ENCODE measurements around the gene FAM89B. TPM values are rescaled to one million over a fixed set of nuclear protein-coding genes. Genes with fewer than 3 reads are reported as not detected.

FAM89B gene
- total RNA-seq, 1 donor from 2014 or later, result 62.4 TPM

DNA sequence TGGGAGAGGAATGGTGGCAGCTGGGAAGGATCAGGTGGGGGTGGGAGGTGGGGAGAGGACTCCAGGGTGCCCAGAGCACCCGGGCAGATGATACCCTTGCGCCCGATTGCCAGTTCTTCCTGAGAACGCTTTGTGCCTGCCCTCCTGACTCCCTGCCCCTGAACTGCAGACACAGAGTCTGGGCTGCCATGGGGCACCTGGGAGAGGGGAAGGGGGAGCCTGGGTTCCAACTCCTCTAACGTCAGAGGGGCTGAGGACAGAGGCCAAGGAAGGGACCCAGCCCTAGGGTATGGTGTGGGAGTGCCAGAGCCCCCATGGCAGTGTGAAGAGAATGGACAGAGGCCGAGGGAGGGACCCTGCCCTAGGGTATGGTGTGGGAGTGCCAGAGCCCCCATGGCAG, 24.2 kb downstream of the FAM89B start:
- H3K9me3 ChIP-seq, result no peaks in the 10 kb centered on the region
- intact Hi-C loops (cut with DNase I), result no loop called here
- DNase-seq (ENCODE audit: extremely low spot score in 2 of 2), result no peak
- no peak overlapping the region for H3K27ac ChIP-seq
- TF ChIP-seq POLR2A (IDR thresholded peaks at IDR 0.05) (no peak), POLR2AphosphoS5 (IDR thresholded peaks at IDR 0.05; ENCODE audit: insufficient read depth in 1 of 2, low read depth in 1 of 2) (no peak)
- TF ChIP-seq, protein P1, sequence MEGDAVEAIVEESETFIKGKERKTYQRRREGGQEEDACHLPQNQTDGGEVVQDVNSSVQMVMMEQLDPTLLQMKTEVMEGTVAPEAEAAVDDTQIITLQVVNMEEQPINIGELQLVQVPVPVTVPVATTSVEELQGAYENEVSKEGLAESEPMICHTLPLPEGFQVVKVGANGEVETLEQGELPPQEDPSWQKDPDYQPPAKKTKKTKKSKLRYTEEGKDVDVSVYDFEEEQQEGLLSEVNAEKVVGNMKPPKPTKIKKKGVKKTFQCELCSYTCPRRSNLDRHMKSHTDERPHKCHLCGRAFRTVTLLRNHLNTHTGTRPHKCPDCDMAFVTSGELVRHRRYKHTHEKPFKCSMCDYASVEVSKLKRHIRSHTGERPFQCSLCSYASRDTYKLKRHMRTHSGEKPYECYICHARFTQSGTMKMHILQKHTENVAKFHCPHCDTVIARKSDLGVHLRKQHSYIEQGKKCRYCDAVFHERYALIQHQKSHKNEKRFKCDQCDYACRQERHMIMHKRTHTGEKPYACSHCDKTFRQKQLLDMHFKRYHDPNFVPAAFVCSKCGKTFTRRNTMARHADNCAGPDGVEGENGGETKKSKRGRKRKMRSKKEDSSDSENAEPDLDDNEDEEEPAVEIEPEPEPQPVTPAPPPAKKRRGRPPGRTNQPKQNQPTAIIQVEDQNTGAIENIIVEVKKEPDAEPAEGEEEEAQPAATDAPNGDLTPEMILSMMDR (IDR thresholded peaks at IDR 0.05), result no peak
- H3K27me3 ChIP-seq, result no peaks in the 10 kb centered on the region
- peaks cover 0 to 18% of the 10 kb centered on the region in 2 donors for H3K36me3 ChIP-seq
- peaks cover 38% of the 10 kb centered on the region for H3K4me1 ChIP-seq
- H3K4me3 ChIP-seq, result no peak overlapping the region

DNA sequence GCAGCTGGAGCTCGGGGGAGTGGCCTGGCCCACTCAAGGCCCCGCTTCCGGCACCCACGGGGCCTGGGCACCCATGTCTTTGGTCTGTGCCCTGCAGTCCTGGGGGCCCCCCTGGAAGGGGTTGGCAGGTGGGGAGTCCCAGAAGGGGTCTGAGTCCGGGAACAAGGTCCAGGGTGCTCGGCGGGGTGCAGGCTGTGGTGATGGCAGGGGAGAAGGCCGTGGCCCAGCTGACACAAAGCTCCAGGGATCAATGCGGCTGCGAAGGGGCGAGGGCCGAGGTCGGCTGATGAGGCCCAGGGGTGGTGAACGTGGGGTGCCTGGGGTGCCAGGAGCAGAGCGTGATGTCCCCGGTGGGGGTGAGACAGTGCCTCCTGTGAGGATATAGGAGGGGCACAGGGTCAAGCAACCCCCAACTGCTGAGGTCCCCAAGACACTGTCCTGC, 25.9 kb downstream of the FAM89B start:
- TF ChIP-seq POLR2A (IDR thresholded peaks at IDR 0.05) (no peak), POLR2AphosphoS5 (IDR thresholded peaks at IDR 0.05; ENCODE audit: insufficient read depth in 1 of 2, low read depth in 1 of 2) (no peak)
- TF ChIP-seq, protein P1 (IDR thresholded peaks at IDR 0.05), result no peak
- intact Hi-C loops (cut with DNase I), result no loop called here
- no peak overlapping the region for H3K27ac ChIP-seq
- no peak overlapping the region for H3K4me3 ChIP-seq
- peaks cover 0 to 23% of the 10 kb centered on the region in 2 donors for H3K36me3 ChIP-seq
- H3K4me1 ChIP-seq, result peaks cover 28% of the 10 kb centered on the region
- no peaks in the 10 kb centered on the region for H3K27me3 ChIP-seq
- DNase-seq (ENCODE audit: extremely low spot score in 2 of 2), result no peak
- no peaks in the 10 kb centered on the region for H3K9me3 ChIP-seq

DNA sequence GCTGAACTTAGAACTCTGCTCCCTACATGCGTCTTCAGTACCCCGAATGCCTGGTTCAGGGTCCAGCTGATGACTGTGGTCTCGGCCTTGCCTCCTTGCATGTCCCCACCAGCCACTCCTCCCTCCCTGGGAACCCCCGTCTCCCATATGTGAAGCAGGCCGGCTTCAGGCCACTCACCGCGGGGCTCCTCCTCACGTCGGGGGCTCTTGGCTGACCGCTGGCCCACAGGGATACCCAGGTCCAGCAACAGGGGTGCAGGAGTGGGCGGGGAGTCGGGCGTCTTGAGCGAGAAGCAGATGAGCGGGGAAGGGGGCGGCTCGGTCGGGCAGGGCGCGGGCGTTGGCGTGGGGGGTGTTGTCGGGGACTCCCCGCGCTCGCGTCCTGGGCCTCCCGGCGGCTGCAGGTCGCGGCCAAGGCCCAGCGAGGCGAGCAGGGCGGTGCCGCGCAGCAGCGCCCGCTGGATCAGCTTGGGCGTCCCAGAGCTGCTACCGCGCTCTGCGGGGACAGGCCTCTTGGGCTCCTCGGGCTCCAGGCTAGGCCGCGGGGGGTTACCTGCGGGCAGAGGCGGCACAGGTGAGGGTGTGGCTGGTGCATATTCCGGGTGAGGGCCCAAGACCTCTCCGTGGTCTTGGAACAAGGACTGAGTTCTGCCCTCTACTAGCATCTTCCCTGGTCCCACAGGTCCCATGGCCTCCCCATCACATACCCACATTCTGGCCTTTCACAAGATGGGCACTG, 27.0 kb downstream of the FAM89B start:
- intact Hi-C loops (cut with DNase I), result no loop called here
- Histone ChIP-seq H3K9me3 (no peaks in the 10 kb centered on the region), H3K27me3 (no peaks in the 10 kb centered on the region), H3K27ac (no peak overlapping the region), H3K4me1 (peaks cover 17% of the 10 kb centered on the region), H3K4me3 (no peak overlapping the region), H3K36me3 (peaks cover 0 to 34% of the 10 kb centered on the region in 2 donors)
- TF ChIP-seq, protein P1 (IDR thresholded peaks at IDR 0.05), result no peak
- TF ChIP-seq POLR2A (IDR thresholded peaks at IDR 0.05) (no peak), POLR2AphosphoS5 (IDR thresholded peaks at IDR 0.05; ENCODE audit: insufficient read depth in 1 of 2, low read depth in 1 of 2) (no peak)
- DNase-seq (ENCODE audit: extremely low spot score in 2 of 2), result no peak

DNA sequence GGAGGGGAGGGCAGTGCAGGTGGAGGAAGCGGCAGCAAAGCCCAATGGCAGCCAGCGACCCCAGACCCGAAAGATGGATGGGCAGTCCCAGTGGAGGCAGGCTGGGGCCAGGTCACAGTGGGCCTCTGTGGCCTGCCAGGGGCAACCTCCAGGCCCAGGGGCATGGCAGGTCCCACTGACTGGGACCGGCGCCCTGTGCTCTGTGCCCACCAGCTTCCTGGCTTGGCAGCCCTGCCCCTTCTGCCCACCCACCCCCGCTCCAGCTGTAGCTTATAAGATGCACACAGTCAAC, 27.6 kb downstream of the FAM89B start:
- intact Hi-C loops (cut with DNase I), result no loop called here

DNA sequence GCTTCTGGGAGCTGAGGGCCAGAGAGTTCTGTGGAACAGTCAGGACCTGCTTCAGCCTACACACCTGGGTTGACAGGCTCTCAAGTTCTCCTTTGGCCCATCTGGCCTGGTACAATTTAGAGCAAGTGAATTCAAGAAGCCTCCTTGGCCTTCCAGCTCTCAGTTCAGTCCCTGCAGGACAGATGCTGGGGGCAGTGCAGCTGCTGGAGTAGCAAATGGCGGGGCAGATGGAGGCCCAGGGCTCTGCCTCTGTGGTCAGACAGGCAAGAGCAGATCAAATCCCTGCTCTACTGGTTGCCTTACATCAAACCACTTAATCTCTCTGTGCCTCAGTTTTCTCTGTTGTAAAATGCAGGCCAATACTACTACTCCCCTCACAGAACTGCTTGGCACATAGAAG, 31.9 kb downstream of the FAM89B start:
- no peak overlapping the region for H3K27ac ChIP-seq
- H3K9me3 ChIP-seq, result no peaks in the 10 kb centered on the region
- DNase-seq (ENCODE audit: extremely low spot score in 2 of 2), result no peak
- H3K27me3 ChIP-seq, result no peaks in the 10 kb centered on the region
- intact Hi-C loops (cut with DNase I), result no loop called here
- TF ChIP-seq POLR2A (IDR thresholded peaks at IDR 0.05) (no peak), POLR2AphosphoS5 (IDR thresholded peaks at IDR 0.05; ENCODE audit: insufficient read depth in 1 of 2, low read depth in 1 of 2) (no peak)
- TF ChIP-seq, protein P1 (IDR thresholded peaks at IDR 0.05), result no peak
- H3K36me3 ChIP-seq, result peaks cover 0 to 33% of the 10 kb centered on the region in 2 donors
- no peak overlapping the region for H3K4me3 ChIP-seq
- peaks cover 21% of the 10 kb centered on the region for H3K4me1 ChIP-seq

More for the DNA sequence above, 27.6 kb downstream of the FAM89B start:
- H3K4me3 ChIP-seq, result no peak overlapping the region
- no peaks in the 10 kb centered on the region for H3K9me3 ChIP-seq
- no peaks in the 10 kb centered on the region for H3K27me3 ChIP-seq
- peaks cover 12% of the 10 kb centered on the region for H3K4me1 ChIP-seq
- no peak for DNase-seq (ENCODE audit: extremely low spot score in 2 of 2)
- H3K27ac ChIP-seq, result no peak overlapping the region
- no peak for TF ChIP-seq POLR2AphosphoS5 (IDR thresholded peaks at IDR 0.05; ENCODE audit: insufficient read depth in 1 of 2, low read depth in 1 of 2)
- TF ChIP-seq, protein P1 (IDR thresholded peaks at IDR 0.05), result no peak
- TF ChIP-seq POLR2A (IDR thresholded peaks at IDR 0.05), result no peak
- peaks cover 0 to 39% of the 10 kb centered on the region in 2 donors for H3K36me3 ChIP-seq

Data from vagina (tissue), 2 donors.